NCI-H2107 treated with DMSO at 0.1 percent for 48 hours (cell line): ENCODE data around the gene PRDM4.
"Not testable (repeated sequence)": the region's sequence is repeated elsewhere in the genome, so short reads cannot be mapped to it uniquely, and the experiment has no call there.

Source experiments
- DNase-seq: peaks from one replicate; lab custom pipeline; 2025; ENCODE audit not compliant: unreplicated experiment; lab: John Stamatoyannopoulos, UW

Gene PRDM4

GRCh38 chr12:107774349-107775029, 13.6 kb upstream of the PRDM4 start, which contains the start of gene ASCL4:
TSS of gene ASCL4 (plus strand) at chr12:107774704. CDS start at chr12:107775219, 515 bp downstream.
- DNase-seq: no peak

- no peak for DNase-seq
These were observed 6.5 kb upstream of the PRDM4 start for GRCh38 chr12:107767466-107767865.

- no peak for DNase-seq
These were observed 4.4 kb upstream of the PRDM4 start for GRCh38 chr12:107765316-107765715.

- no peak for DNase-seq
These were observed 3.7 kb upstream of the PRDM4 start for GRCh38 chr12:107764626-107765025.

- DNase-seq: no peak
These were observed 1.9 kb upstream of the PRDM4 start for GRCh38 chr12:107762874-107763273.

GRCh38 chr12:107761502-107761904, 566 bp upstream of the PRDM4 start:
- no peak for DNase-seq

- DNase-seq: peak; percentile 18
These were observed 629 bp downstream of the PRDM4 start for GRCh38 chr12:107760207-107760808.

GRCh38 chr12:107759410-107759809, 1.5 kb downstream of the PRDM4 start:
- peak; percentile 48 for DNase-seq

- DNase-seq: no peak
These were observed 11.9 kb downstream of the PRDM4 start for GRCh38 chr12:107749083-107749482.

GRCh38 chr12:107748472-107748871, 12.5 kb downstream of the PRDM4 start:
- peak; percentile 53 for DNase-seq

- DNase-seq: no peak
These were observed 24.0 kb downstream of the PRDM4 start for GRCh38 chr12:107736914-107737313.

- no peak for DNase-seq
These were observed 25.2 kb downstream of the PRDM4 start for GRCh38 chr12:107735763-107736162.

GRCh38 chr12:107734139-107734538, 26.8 kb downstream of the PRDM4 start:
- no peak for DNase-seq

- no peak for DNase-seq
These were observed 28.6 kb downstream of the PRDM4 start for GRCh38 chr12:107732365-107732764.

GRCh38 chr12:107731366-107731765, 29.6 kb downstream of the PRDM4 start:
- DNase-seq: no peak

- no peak for DNase-seq
These were observed 30.2 kb downstream of the PRDM4 start for GRCh38 chr12:107730618-107731341.

- DNase-seq: not testable (repeated sequence)
These were observed 33.2 kb downstream of the PRDM4 start for GRCh38 chr12:107727742-107728141.

GRCh38 chr12:107727327-107727726, 33.6 kb downstream of the PRDM4 start:
- not testable (repeated sequence) for DNase-seq

GRCh38 chr12:107718606-107719005, 42.3 kb downstream of the PRDM4 start:
- no peak for DNase-seq

- DNase-seq: no peak
These were observed 45.2 kb downstream of the PRDM4 start for GRCh38 chr12:107715780-107716179.

- not testable (repeated sequence) for DNase-seq
These were observed 55.4 kb downstream of the PRDM4 start for GRCh38 chr12:107705522-107705921.

- no peak for DNase-seq
These were observed 56.9 kb downstream of the PRDM4 start for GRCh38 chr12:107704041-107704440.
